KOPT-K1 (cell line): ENCODE results near the gene IKZF1.

Source experiments
- H3K27ac ChIP-seq: fragments of 200-600 bp; sonication (generic); 2 replicates; pipeline ENCODE4 v1.5.1; 2016; ENCODE audit warnings: antibody characterized with exemption, mild to moderate bottlenecking, low read depth, low read length; ENCODE audit not compliant: poor library complexity, severe bottlenecking
- H3K36me3 ChIP-seq: fragments of 200-600 bp; sonication (generic); 2 replicates; pipeline ENCODE4 v1.5.1; 2017; ENCODE audit warnings: antibody characterized with exemption, mild to moderate bottlenecking, low read length, moderate library complexity; ENCODE audit not compliant: insufficient read depth
- H3K9me3 ChIP-seq: fragments of 200-600 bp; sonication (generic); 2 replicates; pipeline ENCODE4 v1.5.1; 2017; ENCODE audit warnings: antibody characterized with exemption, low read length, mild to moderate bottlenecking; ENCODE audit not compliant: insufficient read depth, poor library complexity, severe bottlenecking

The IKZF1 gene

DNA sequence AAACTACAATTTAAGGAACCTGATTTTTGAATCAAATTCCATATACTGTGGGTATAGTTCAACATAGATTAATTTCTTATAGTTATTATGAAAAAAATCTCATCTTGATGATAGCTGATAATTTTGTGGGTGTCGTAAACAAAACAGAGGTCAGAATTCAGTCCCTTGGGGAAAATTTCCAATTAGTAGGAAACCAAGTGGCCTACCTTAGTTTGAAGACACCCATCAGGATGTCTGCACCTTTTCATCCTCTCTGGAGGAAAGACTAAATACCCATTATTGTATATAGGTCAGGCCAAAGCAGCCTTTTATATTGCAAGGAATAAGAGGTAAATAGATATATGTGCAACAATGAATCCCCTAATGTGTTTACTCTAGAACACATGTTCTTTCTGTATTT is 6.4 kb downstream of the IKZF1 start:
- H3K9me3 ChIP-seq, result no peaks in the 10 kb centered on the region
- H3K36me3 ChIP-seq, result peaks cover 5% of the 10 kb centered on the region; the same call in 1 of the 2 replicates
- H3K27ac ChIP-seq, result peak overlapping the region; percentile 97

DNA sequence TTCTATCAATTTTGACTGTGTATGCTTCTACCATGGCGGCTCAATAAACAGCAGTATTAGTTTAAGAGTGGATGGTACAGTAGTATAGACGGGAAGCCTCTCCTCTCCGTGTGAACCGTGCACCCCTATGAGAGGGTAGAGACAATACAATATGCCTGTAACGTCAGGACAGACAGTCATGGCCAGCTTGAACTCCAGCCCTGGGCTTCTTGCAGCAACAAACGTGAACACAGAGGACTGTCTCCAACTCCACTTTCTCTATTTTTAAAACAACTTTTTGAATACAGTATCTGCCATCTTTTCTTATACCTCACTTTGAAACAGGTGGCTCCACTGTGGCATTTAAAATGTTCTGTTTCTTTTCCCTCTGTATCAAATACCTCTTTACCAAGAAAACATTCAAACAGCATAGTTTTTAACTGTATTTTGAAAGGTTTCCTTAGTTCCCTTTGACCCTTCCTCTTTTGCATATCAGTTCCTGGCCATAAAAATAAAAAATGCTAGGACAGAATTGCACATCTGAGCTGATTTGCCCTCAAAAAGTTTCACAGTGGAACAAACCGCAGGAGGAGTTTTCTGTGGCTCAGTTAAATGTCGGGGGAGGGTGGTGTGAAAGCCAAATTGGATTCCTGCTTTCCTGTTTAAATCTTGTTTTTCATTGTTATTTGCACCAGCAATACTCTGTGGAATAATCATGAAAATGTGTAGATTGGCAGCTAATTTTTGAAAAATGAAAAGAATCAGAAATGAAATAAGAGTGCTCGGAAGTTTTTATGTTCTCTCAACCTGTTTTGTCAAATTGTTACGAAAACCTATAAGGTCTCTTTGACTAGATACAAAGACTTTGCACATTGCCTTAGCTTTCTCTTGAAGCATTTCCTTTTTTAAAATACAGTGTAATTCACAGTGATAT is 8.0 kb downstream of the IKZF1 start:
- H3K36me3 ChIP-seq, result peaks cover 5% of the 10 kb centered on the region; the same call in 1 of the 2 replicates
- no peaks in the 10 kb centered on the region for H3K9me3 ChIP-seq
- H3K27ac ChIP-seq, result peak overlapping the region; percentile 97

DNA sequence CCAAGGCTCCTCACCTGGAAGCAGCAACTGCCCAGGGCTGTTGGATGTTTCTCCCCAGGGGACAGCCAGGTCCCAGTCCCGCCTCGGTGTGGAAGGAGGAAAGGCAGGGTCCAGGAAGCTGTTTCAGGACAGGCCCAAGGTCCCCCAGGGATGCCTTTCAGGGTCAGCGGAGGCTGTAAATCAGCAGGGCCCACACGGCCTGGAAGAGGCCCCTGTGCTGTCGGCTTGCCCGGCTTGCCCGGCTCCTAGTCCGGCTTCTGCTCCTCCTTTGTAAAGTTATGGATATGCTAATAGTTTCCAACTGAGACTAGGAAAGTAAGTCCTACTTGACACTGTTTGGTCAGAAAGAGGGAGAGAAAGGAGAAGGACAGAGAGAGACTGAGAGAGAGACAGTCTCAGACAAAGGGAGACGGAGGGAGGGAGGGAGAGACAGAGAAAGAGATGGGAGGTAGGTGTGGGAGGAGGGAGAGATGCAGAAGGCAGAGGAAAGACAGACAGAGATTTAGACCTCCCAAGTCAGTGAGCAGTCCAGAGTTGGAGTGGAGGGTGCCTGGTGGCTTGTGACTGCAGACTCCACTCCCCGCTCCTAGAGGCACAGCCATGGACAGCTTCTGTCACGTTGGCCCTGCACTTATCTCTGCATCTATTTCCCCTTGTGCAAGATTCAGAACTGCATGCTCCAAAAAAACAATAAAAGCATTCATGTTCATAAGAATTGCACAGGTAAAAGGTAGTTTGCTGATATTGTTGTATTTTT is 10.5 kb downstream of the IKZF1 start:
- peak overlapping the region; percentile 97 for H3K27ac ChIP-seq
- H3K9me3 ChIP-seq, result no peaks in the 10 kb centered on the region
- peaks cover 23% of the 10 kb centered on the region for H3K36me3 ChIP-seq

DNA sequence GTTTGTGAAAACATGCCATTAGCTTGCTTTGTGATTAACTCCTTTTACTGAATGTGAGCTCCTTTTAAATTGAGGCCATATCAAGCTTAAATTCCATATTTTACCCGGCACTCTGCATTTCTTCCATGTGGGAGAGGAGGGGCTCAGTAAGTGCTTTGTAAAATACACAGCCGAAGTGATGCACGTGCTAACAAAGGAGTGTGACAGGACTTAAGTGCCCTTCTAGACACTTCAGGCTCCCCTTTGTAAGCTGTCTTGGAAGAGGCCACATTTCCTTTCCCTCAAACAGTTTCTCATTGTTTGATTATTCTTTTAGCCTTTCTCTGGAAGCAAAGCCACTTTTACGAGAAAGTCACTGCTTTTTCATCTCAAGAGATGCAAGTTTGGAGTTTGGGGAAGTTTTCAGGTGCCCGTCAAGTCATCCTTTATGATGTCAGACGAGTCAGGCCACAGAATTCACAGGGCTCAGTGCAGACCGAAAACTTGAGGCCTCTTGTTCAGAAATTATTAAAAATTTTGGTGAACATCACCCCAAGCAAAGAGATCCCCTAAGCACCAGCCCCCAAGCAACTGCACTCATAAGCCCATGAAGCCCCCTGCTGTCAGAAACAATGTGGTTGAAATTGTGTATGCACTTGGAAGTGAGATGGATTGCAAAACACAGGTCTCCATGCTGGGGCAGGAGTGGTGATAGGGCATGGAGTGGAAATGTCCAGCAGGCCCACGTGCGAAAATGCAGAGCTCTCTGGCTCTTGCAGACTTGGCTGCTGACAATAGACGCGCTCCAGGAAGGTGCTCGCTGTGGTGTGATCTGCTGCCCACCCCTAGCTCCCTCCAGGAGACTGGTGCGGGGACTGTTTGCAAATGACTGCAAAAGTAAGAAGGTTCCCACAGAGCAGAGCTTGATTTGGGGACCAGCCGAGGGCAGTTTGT is 11.5 kb downstream of the IKZF1 start:
- no peaks in the 10 kb centered on the region for H3K9me3 ChIP-seq
- H3K27ac ChIP-seq, result peak overlapping the region; percentile 97
- peaks cover 32% of the 10 kb centered on the region for H3K36me3 ChIP-seq

DNA sequence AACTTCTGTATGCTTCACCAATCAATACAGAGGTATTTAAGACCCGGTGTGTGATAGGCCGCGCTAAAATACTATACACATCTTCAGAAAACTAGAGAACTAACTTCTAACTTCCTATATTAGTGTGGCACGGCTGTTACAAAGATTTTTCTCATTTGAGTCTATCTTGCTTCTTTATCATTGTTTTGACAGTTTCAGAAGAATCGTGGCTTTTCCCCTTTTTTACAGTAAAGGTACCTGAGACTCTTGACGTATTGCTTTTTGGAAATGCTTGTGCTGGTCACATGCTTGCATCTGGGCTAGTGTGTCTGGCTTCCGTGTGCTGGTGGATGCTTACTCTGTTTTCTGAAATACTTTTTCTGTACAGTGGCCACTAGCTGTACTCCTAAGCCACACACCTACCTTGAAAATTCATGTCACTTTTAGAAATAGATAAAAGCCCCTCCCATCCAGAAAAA is 12.7 kb downstream of the IKZF1 start:
- peaks cover 44% of the 10 kb centered on the region for H3K36me3 ChIP-seq
- H3K9me3 ChIP-seq, result no peaks in the 10 kb centered on the region
- peak overlapping the region; percentile 97 for H3K27ac ChIP-seq

DNA sequence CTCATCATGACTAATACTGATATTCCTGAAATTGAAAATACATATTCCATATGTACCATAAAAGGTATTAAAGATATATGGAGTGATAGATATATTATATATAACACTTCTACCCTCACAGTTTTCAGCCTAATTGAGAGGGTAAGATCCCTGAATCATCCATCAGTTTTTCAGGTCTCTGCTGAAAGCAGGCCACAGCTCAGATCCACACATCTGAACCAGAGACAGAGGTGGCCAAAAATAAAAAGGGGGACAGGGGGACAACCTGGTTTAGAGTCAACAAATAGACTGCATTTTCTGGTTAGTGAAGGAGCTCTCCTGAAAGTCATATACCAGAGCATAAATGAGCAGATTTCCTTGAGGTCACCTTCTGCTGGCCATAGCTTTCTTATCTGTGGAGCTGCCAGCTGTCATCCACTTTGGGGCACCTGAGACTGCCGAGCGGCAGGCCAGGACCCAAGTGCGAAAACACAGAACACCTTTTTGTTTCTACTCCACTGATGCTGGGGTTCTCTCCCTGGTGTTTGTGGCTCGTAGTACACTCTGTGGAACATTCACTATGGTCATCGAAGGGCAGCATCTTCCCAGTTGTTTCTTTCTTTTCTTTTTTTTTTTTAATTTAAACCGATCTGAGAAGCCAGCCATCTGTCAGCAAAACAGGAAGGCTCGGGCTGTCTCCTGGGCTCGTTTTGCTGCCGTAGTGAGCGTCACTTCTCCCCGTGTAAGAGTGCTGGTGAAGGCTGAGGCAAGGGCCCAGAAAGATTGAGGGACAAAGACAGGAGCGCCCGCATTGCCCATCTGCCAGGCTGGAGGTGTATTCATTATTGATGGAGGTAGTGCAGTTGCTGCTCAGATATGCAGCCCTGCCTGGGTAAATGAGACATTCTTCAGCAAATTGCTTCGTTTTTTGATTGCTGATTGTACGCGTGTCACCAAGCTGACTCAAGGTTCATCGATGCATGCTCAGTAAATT is 13.5 kb downstream of the IKZF1 start:
- H3K27ac ChIP-seq, result peak overlapping the region; percentile 97
- H3K36me3 ChIP-seq, result peaks cover 52% of the 10 kb centered on the region
- no peaks in the 10 kb centered on the region for H3K9me3 ChIP-seq

DNA sequence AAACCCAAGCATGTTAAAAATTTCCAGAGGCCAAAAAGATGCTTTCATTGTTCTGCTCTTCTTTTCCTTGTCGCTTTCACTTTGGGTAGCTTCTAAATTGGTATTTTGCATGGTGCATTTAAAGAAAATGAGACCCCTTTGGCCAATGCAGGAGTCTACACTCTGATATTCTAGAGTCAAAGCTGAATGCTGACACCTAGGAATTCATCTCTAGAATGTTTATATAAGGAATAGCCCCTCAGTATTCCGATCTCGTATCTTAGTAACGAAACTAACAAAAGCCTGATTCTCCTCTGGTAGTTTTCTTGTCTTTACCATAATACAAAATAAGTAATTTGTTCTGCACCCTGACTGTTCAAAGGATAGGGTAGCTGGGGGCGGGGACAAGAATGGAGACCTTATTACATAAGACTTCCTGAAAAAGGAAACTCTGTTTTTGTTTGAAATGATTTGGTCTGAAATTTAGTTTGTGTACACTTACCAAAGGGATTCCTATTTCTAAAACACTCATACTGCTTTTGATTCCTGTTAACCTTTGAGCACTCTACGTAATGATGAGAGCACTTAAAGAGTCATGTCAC is 17.1 kb downstream of the IKZF1 start:
- H3K27ac ChIP-seq, result peak overlapping the region; percentile 44
- H3K36me3 ChIP-seq, result peaks cover 83% of the 10 kb centered on the region
- no peaks in the 10 kb centered on the region for H3K9me3 ChIP-seq

DNA sequence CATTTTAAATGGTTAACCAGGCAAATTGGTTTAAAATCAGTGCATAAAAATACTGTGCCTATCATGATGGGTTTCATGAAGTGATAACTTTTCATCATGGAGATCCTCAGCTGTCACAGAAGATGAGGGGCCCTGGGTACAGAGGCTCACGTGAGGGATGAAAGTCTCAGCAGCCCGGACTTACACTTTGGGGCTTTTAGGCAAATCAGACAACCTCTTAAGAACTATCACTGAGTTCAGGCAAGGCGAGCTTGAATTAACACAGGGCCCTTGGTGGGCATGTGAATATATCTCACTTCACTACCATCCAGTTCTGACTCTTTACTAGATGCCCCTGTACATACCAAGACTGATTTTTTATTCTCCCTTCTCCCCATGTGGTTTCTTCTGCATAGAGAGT is 19.6 kb downstream of the IKZF1 start:
- Histone ChIP-seq H3K9me3 (no peaks in the 10 kb centered on the region), H3K36me3 (peaks cover 99% of the 10 kb centered on the region), H3K27ac (peak overlapping the region; percentile 21)

DNA sequence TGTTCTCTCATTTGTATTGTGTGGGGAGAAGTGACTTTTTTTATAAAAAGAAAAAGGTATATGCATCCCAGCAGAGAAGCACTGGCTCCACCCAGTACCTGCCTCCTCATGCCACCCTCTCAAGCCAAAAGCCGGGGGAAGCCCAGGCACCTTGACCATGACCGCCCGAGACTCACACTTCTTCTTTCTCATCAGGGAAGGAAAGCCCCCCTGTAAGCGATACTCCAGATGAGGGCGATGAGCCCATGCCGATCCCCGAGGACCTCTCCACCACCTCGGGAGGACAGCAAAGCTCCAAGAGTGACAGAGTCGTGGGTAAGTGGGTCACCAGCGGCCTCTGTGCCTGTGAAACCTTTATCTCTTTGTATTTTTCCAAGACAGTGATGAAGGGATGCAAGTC is 22.9 kb downstream of the IKZF1 start:
- Histone ChIP-seq H3K9me3 (no peaks in the 10 kb centered on the region), H3K27ac (peak overlapping the region; percentile 6), H3K36me3 (peaks cover 90% of the 10 kb centered on the region)

DNA sequence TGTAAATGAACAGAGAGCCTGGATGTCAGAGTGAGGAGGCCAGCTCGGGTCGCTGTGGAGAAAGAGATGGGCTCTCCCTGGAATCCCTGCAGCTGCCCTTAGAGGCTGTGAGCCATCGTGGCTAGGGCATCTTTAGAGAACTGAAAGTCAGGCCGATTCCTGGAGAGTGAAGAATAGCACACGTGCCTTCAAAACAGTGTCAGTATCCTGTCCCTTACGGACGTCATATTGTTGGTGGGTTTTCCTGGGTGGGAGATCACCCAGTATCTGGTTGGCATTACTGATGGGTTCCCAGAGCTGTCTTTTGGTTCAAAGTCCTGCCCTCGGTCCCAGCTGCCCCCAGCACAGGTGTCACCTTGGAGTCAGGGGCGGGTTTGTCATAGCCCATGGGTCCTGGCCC is 25.3 kb downstream of the IKZF1 start:
- Histone ChIP-seq H3K9me3 (no peaks in the 10 kb centered on the region), H3K27ac (peak overlapping the region; percentile 98), H3K36me3 (peaks cover 79% of the 10 kb centered on the region)

DNA sequence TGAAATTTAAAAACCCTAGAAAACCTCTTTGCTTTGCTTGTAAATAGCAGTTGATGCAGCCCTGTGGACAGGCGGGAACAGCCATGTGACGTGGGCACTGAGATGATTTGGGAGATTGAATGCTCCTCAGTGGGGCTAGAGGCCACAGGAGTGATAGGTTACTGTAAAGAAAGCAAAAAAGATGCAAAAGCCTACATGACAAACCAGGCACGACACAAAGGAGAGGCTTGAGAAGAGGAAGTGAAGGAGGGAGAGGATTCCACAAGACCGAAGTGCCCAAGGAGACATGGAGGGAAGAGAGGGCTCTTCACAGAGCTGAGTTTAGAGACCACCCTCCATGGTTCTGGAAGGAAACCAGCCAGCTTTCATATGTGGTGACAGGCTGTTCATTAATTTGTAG is 25.7 kb downstream of the IKZF1 start:
- no peaks in the 10 kb centered on the region for H3K9me3 ChIP-seq
- peak overlapping the region; percentile 98 for H3K27ac ChIP-seq
- H3K36me3 ChIP-seq, result peaks cover 74% of the 10 kb centered on the region

DNA sequence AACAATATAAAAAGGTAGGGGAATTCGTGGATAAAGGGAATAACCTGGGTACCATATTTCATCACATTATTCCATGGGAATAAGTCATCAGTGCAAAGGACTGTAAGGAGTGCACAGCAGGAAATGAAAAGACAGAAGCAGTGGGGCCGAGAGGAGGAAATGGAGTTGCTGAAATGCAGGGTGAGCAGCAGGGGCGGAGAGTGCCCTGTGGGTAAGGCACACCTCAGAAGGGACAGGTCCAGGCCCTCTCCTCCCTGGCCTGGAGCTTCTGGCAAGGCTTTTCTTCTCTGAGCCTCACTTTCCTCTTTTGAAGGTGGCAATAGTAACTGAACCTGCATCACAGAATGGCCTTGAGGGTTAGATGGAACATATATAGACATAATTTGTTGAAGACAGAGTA is 26.2 kb downstream of the IKZF1 start:
- H3K36me3 ChIP-seq, result peaks cover 70% of the 10 kb centered on the region
- no peaks in the 10 kb centered on the region for H3K9me3 ChIP-seq
- H3K27ac ChIP-seq, result peak overlapping the region; percentile 98

DNA sequence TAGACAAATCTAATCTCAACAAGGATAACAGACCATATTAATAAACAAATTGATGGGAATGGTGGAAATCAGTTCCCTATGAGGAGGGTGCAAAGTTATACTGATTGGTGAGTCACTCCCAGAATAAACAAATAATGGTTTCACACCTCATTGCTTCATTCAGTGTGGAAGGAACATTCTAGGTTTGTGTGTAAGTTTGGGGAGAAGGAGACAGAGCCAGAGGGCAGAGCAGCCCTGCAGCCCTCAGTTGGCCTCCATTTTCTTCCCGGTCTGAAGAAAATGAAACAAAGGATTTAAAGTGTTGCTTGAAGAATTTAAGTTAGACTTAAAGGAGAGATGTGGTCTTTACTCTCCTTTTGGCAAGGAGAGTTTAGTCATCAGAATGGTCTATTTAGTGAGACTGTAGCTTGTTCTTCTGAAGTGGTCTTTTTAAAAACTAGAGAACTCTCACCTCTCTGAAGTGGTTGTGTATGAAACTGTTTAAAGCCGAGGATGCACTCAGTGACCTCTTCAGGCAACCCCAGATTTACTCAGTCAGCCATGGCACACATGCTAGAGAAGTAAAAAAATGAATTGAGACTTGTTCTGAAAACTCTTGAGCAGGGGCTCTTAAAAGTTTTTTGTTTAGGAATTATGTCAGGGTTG is 27.2 kb downstream of the IKZF1 start:
- peak overlapping the region; percentile 98 for H3K27ac ChIP-seq

More for the DNA sequence above, 27.2 kb downstream of the IKZF1 start:
- peaks cover 60% of the 10 kb centered on the region for H3K36me3 ChIP-seq
- H3K9me3 ChIP-seq, result no peaks in the 10 kb centered on the region
